ENCODE data around the gene SARDH. TPM values are rescaled to one million over a fixed set of nuclear protein-coding genes. Genes with fewer than 3 reads are reported as not detected.

Gene SARDH
- total and polyA plus RNA-seq, 9 of the 15 experiments (the other 6 are each of a cell fraction or from before 2014, with no cell fraction given), result 0.14 TPM; not detected in 8

DNA sequence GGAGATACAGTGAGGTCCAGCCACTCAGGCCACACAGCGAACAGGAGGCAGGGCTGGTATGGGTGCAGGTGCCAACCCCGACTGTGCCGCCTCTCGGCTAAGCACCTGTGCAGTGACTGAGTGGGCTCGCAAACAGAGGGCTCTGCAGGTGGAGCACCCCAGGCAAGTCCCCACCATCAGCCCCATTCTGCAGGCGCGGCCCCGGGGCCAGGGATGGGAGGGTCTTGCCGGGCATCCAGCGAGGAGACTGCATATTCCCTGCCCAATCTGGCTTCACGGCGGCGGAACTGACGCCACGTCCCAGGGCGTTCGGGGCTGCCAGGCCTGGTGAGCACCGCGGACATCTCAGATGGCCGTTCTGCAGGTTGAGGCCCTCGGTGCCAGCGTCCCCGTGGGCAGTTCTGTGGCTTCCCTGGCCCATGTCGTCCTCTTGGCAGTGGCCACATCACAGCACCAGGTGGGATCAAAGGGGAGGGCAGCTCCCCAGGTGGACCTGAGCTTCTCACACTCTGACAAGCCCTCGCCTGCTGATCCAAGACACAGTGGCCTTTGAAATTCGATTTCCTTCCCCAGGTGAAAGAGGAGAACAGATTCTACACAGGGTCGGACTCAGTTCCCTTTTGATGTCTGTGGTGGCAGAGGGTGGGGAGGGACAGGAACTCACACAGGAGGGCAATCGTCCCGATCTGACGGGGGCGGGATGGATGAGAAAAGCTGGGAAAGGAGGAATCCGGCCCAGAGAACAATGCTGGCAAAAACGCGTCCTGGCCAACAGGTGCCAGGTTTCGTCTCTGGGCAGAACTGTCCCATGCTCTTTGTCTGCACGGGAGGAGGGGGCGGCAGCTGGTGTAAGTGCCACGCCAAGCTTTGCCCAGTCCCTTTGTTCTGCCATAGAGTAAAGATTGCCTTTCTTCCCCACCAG lies 83.2 kb downstream of the SARDH start (continued):
- TF ChIP-seq, protein P1, sequence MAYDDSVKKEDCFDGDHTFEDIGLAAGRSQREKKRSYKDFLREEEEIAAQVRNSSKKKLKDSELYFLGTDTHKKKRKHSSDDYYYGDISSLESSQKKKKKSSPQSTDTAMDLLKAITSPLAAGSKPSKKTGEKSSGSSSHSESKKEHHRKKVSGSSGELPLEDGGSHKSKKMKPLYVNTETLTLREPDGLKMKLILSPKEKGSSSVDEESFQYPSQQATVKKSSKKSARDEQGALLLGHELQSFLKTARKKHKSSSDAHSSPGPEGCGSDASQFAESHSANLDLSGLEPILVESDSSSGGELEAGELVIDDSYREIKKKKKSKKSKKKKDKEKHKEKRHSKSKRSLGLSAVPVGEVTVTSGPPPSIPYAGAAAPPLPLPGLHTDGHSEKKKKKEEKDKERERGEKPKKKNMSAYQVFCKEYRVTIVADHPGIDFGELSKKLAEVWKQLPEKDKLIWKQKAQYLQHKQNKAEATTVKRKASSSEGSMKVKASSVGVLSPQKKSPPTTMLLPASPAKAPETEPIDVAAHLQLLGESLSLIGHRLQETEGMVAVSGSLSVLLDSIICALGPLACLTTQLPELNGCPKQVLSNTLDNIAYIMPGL (CRISPR knock-in tag; IDR thresholded peaks at IDR 0.05), result no peak

DNA sequence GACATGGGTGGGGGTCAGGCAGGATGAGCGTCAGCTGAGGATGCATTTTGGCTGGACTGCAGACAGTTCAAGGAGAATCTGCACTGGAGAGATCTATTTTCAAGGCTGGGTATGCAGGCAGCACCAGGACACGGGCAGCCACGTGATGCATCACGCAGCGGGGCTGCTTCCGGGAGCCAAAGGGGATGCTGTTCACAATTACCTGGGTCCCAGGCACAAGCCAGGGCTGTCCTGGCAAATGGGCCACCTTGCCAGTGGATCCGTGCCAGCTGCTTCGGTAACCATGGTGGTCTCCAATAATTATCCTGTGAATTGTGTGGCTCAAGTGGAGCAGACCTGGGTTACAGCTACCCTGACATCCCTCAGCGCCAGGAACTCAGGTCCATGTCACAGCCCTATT lies 84.5 kb downstream of the SARDH start:
- TF ChIP-seq, protein P2, sequence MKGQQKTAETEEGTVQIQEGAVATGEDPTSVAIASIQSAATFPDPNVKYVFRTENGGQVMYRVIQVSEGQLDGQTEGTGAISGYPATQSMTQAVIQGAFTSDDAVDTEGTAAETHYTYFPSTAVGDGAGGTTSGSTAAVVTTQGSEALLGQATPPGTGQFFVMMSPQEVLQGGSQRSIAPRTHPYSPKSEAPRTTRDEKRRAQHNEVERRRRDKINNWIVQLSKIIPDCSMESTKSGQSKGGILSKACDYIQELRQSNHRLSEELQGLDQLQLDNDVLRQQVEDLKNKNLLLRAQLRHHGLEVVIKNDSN (CRISPR knock-in tag; IDR thresholded peaks at IDR 0.05), result peak; percentile 54
- no peak for TF ChIP-seq ZFPM2 (CRISPR knock-in tag; IDR thresholded peaks at IDR 0.05)
- FAIRE-seq, result no peak
- in situ Hi-C loops (cut with MboI) (no loop called here), intact Hi-C loops (cut with micrococcal nuclease) (no loop called here)
- Histone ChIP-seq H2AFZ (ENCODE audit: low read depth, low read length) (no peak overlapping the region), H3K36me3 (ENCODE audit: control insufficient read depth, insufficient read depth, low read length) (no peaks in the 10 kb centered on the region), H3K4me2 (ENCODE audit: insufficient read depth, low read length) (no peak overlapping the region), H3K9me1 (ENCODE audit: control insufficient read depth, insufficient read depth, low read length) (no peaks in the 10 kb centered on the region), H3K79me2 (ENCODE audit: control insufficient read depth, insufficient read depth, low read length) (no peaks in the 10 kb centered on the region), H3K9ac (ENCODE audit: insufficient read depth in 1 of 2, low read depth in 2 of 2, low read length in 2 of 2) (no peak overlapping the region), H3K4me1 (replicated peaks in 1 of 2; ENCODE audit: control insufficient read depth in 2 of 2, insufficient read depth in 2 of 2, low read length in 2 of 2) (peaks cover 0 to 9% of the 10 kb centered on the region in 2 experiments; a peak in 2 of 5 replicates), H3K27ac (ENCODE audit: extremely low read depth, low read depth, low read length) (no peak overlapping the region), H4K20me1 (replicated peaks; ENCODE audit: control insufficient read depth, insufficient read depth, low read length) (peaks cover 16% of the 10 kb centered on the region), H3K27me3 (ENCODE audit: control insufficient read depth in 2 of 2, insufficient read depth in 2 of 2, low read length in 2 of 2) (peaks cover 21 to 81% of the 10 kb centered on the region in 2 experiments; a peak in 4 of 5 replicates), H3K4me3 (no peak overlapping the region), H3K9me3 (replicated peaks; ENCODE audit: control insufficient read depth, insufficient read depth, low read depth, low read length) (no peaks in the 10 kb centered on the region)
- no peak for ATAC-seq
- WGBS (ENCODE audit: insufficient coverage, low coverage, missing lambda C conversion rate), result 1% methylated on average over 9 of the region's 9 CpGs
- no TSS peak for BruUV-seq (replicated peaks)
- CTCF ChIA-PET (ENCODE audit: low intra/inter-chr PET ratio), result no interaction called here
- no peak for DNase-seq (ENCODE audit: extremely low read depth in 1 of 4, low spot score in 3 of 4)
- POLR2A ChIA-PET, result interaction anchor here (0.5 to 0.6 kb wide), 2 partner anchors 8 to 14 kb away, joined by 3 read pairs; no protein-coding TSS in a partner anchor
